Osteoblast (primary cell): Measurements from ENCODE around the gene C11orf91. TPM values are rescaled to one million over a fixed set of nuclear protein-coding genes. Genes with fewer than 3 reads are reported as not detected.

Experiments used
- DNase-seq: peaks from one replicate; pipeline ENCODE4 v3.0.0; 2011; ENCODE audit warnings: low spot score, mixed read lengths; ENCODE audit not compliant: insufficient read length; ENCODE audit errors: missing footprints
- H2AFZ ChIP-seq: 2 replicates; pipeline ENCODE4 v1.6.0; 2011; ENCODE audit warnings: mild to moderate bottlenecking, low read length
- H3K27ac ChIP-seq: 2 replicates; pipeline ENCODE4 v1.5.1; 2011; ENCODE audit warnings: mild to moderate bottlenecking, low read depth, low read length, moderate library complexity
- H3K27me3 ChIP-seq: 2 replicates; pipeline ENCODE4 v1.6.0; 2012; ENCODE audit warnings: mild to moderate bottlenecking, control low read depth, inconsistent platforms, low read length, moderate library complexity; ENCODE audit not compliant: insufficient read depth
- H3K36me3 ChIP-seq: 2 replicates; pipeline ENCODE4 v1.5.1; 2011; ENCODE audit warnings: mild to moderate bottlenecking, low read length, control low read depth, moderate library complexity; ENCODE audit not compliant: insufficient read depth
- H3K4me1 ChIP-seq: 2 replicates; pipeline ENCODE4 v1.5.1; 2011; ENCODE audit warnings: mild to moderate bottlenecking, low read length, control low read depth, moderate library complexity; ENCODE audit not compliant: insufficient read depth
- H3K4me2 ChIP-seq: 2 replicates; pipeline ENCODE4 v1.6.0; 2011; ENCODE audit warnings: mild to moderate bottlenecking, low read length; ENCODE audit not compliant: insufficient read depth
- H3K4me3 ChIP-seq: fragments of 200-600 bp; sonication (generic); 3 replicates; pipeline ENCODE4 v1.5.1; 2012; ENCODE audit warnings: mild to moderate bottlenecking, low read length, inconsistent platforms; ENCODE audit not compliant: insufficient read depth
- H3K79me2 ChIP-seq: 2 replicates; pipeline ENCODE4 v1.6.0; 2012; ENCODE audit warnings: mild to moderate bottlenecking, low read length, control low read depth, inconsistent platforms; ENCODE audit not compliant: insufficient read depth
- H3K9me3 ChIP-seq: 2 replicates; pipeline ENCODE4 v1.5.1; 2011; ENCODE audit warnings: low read depth, low read length, control low read depth
- H4K20me1 ChIP-seq: 2 replicates; pipeline ENCODE4 v1.6.0; 2012; ENCODE audit warnings: mild to moderate bottlenecking, low read length, control low read depth; ENCODE audit not compliant: insufficient read depth
- total RNA-seq: library from RNA; depleted of rRNA; stranded (reverse); fragments of >200 nt; gene quantifications from 2 replicates; pipeline ENCODE4 v1.2.3, GENCODE V29; 2012
- TF ChIP-seq, protein P1 (sequence below): IDR thresholded peaks from 2 replicates; pipeline ENCODE4 v1.5.1; 2011; ENCODE audit warnings: mild to moderate bottlenecking, low read depth, low read length, moderate library complexity; ENCODE audit errors: extremely low read depth

C11orf91 gene
- total RNA-seq, 1 donor: not detected

- Histone ChIP-seq H3K36me3 (no peaks in the 10 kb centered on the region), H3K79me2 (no peaks in the 10 kb centered on the region), H3K9me3 (no peaks in the 10 kb centered on the region), H3K4me1 (peaks cover 62% of the 10 kb centered on the region), H4K20me1 (no peaks in the 10 kb centered on the region), H2AFZ (no peak overlapping the region), H3K27me3 (no peaks in the 10 kb centered on the region), H3K4me3 (no peak overlapping the region), H3K27ac (no peak overlapping the region), H3K4me2 (no peak overlapping the region)
- TF ChIP-seq, protein P1, sequence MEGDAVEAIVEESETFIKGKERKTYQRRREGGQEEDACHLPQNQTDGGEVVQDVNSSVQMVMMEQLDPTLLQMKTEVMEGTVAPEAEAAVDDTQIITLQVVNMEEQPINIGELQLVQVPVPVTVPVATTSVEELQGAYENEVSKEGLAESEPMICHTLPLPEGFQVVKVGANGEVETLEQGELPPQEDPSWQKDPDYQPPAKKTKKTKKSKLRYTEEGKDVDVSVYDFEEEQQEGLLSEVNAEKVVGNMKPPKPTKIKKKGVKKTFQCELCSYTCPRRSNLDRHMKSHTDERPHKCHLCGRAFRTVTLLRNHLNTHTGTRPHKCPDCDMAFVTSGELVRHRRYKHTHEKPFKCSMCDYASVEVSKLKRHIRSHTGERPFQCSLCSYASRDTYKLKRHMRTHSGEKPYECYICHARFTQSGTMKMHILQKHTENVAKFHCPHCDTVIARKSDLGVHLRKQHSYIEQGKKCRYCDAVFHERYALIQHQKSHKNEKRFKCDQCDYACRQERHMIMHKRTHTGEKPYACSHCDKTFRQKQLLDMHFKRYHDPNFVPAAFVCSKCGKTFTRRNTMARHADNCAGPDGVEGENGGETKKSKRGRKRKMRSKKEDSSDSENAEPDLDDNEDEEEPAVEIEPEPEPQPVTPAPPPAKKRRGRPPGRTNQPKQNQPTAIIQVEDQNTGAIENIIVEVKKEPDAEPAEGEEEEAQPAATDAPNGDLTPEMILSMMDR: no peak
- DNase-seq: no peak
Observed at GRCh38 chr11:33695051-33695566, 5.5 kb downstream of the C11orf91 start.

- Histone ChIP-seq H2AFZ (no peak overlapping the region), H3K36me3 (no peaks in the 10 kb centered on the region), H3K79me2 (no peaks in the 10 kb centered on the region), H3K4me1 (peaks cover 62% of the 10 kb centered on the region), H4K20me1 (no peaks in the 10 kb centered on the region), H3K4me2 (no peak overlapping the region), H3K27me3 (no peaks in the 10 kb centered on the region), H3K27ac (no peak overlapping the region), H3K4me3 (no peak overlapping the region), H3K9me3 (no peaks in the 10 kb centered on the region)
- DNase-seq: no peak
- TF ChIP-seq, protein P1: no peak
Observed at GRCh38 chr11:33694346-33695050, 6.1 kb downstream of the C11orf91 start.

DNA sequence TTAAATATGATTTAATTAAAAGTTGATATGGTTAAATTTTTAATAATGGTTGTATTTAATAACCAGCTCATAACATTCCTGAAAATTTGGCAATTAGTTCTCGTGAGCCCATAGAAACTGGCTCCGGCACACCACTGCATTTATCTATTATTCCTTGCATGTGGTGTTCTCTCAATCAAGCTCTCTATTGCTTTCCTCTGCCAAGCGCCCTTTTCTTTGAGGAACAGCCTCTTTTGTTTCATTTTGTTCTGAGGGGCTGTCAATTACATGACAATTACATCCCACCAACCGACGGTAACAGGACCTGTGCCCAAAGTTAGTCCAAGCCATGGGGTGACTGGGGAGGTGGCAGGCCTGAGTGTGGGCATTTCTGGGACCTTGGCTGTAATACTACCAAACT is 8.1 kb downstream of the C11orf91 start:
- no peaks in the 10 kb centered on the region for H3K79me2 ChIP-seq
- H3K36me3 ChIP-seq: no peaks in the 10 kb centered on the region
- H3K4me1 ChIP-seq: peaks cover 55% of the 10 kb centered on the region
- TF ChIP-seq, protein P1: no peak
- peak overlapping the region; percentile 99 for H3K27ac ChIP-seq
- peak overlapping the region; percentile 10 for H3K4me3 ChIP-seq
- no peaks in the 10 kb centered on the region for H3K9me3 ChIP-seq
- no peaks in the 10 kb centered on the region for H4K20me1 ChIP-seq
- no peak overlapping the region for H2AFZ ChIP-seq
- no peaks in the 10 kb centered on the region for H3K27me3 ChIP-seq
- H3K4me2 ChIP-seq: peak overlapping the region; percentile 69
- DNase-seq: no peak

GRCh38 chr11:33692013-33692504 is 8.6 kb downstream of the C11orf91 start:
- H3K4me1 ChIP-seq: peaks cover 55% of the 10 kb centered on the region

More at GRCh38 chr11:33692013-33692504, 8.6 kb downstream of the C11orf91 start:
- no peaks in the 10 kb centered on the region for H3K27me3 ChIP-seq
- H3K27ac ChIP-seq: peak overlapping the region; percentile 99
- H3K36me3 ChIP-seq: no peaks in the 10 kb centered on the region
- TF ChIP-seq, protein P1: no peak
- H3K79me2 ChIP-seq: no peaks in the 10 kb centered on the region
- peak overlapping the region; percentile 69 for H3K4me2 ChIP-seq
- peak overlapping the region; percentile 48 for H3K4me3 ChIP-seq
- no peaks in the 10 kb centered on the region for H3K9me3 ChIP-seq
- no peaks in the 10 kb centered on the region for H4K20me1 ChIP-seq
- no peak overlapping the region for H2AFZ ChIP-seq
- DNase-seq: no peak
